GM23338 (cell line): ENCODE measurements around the gene CARHSP1. TPM values are rescaled to one million over a fixed set of nuclear protein-coding genes. Genes with fewer than 3 reads are reported as not detected.

Source experiments
- ATAC-seq: fragments of 200-7000 bp; cut with Tn5 transposase; 3 replicates; pipeline ENCODE4 v1.9.1; 2020
- DNase-seq: peaks from one replicate; pipeline ENCODE4 v3.0.0-alpha.2; 2015; ENCODE audit warnings: low spot score
- H2AFZ ChIP-seq: fragments of 200-600 bp; sonication (generic); 2 replicates; pipeline ENCODE4 v1.8.0; 2016; ENCODE audit warnings: antibody characterized with exemption, mild to moderate bottlenecking, moderate library complexity
- H3F3A ChIP-seq: fragments of 200-600 bp; sonication (generic); replicated peaks from 2 replicates; pipeline ENCODE4 v1.8.0; 2017; ENCODE audit warnings: antibody characterized with exemption, mixed run types, low read depth
- H3K27ac ChIP-seq: fragments of 200-600 bp; sonication (generic); 2 replicates; pipeline ENCODE4 v1.6.1; 2016; ENCODE audit warnings: low read depth
- H3K27me3 ChIP-seq: fragments of 200-600 bp; sonication (generic); 2 replicates; pipeline ENCODE4 v1.8.0; 2016; ENCODE audit warnings: mild to moderate bottlenecking, mixed run types, moderate library complexity; ENCODE audit not compliant: insufficient read depth
- H3K36me3 ChIP-seq: fragments of 200-600 bp; sonication (generic); 2 replicates; pipeline ENCODE4 v1.8.0; 2016; ENCODE audit warnings: mild to moderate bottlenecking; ENCODE audit not compliant: insufficient read depth
- H3K4me1 ChIP-seq: fragments of 200-600 bp; sonication (generic); 2 replicates; pipeline ENCODE4 v1.8.0; 2016; ENCODE audit warnings: mild to moderate bottlenecking, moderate library complexity; ENCODE audit not compliant: insufficient read depth
- H3K4me2 ChIP-seq: fragments of 200-600 bp; sonication (generic); 2 replicates; pipeline ENCODE4 v1.7.1; 2017; ENCODE audit warnings: mixed run types
- H3K4me3 ChIP-seq: fragments of 200-600 bp; sonication (generic); 2 replicates; pipeline ENCODE4 v1.6.1; 2016; ENCODE audit warnings: mixed run types
- H3K79me2 ChIP-seq: fragments of 200-600 bp; sonication (generic); replicated peaks from 2 replicates; pipeline ENCODE4 v1.8.0; 2017; ENCODE audit warnings: mild to moderate bottlenecking; ENCODE audit not compliant: insufficient read depth
- H3K9me2 ChIP-seq: fragments of 200-600 bp; sonication (generic); 2 replicates; pipeline ENCODE4 v1.8.0; 2017; ENCODE audit not compliant: insufficient read depth
- H4K20me1 ChIP-seq: fragments of 200-600 bp; sonication (generic); replicated peaks from 2 replicates; pipeline ENCODE4 v1.8.0; 2017; ENCODE audit warnings: mild to moderate bottlenecking; ENCODE audit not compliant: insufficient read depth
- H3K27ac Mint-ChIP-seq: 2 replicates; pipeline ENCODE4 v1.8.0; 2020; ENCODE audit warnings: inconsistent platforms, mild to moderate bottlenecking, moderate library complexity, mixed read lengths
- H3K27me3 Mint-ChIP-seq: 3 replicates; pipeline ENCODE4 v1.8.0; 2022; ENCODE audit warnings: low read depth, mild to moderate bottlenecking, moderate library complexity, mixed read lengths, inconsistent platforms; ENCODE audit not compliant: insufficient read depth, poor library complexity
- H3K36me3 Mint-ChIP-seq: 3 replicates; pipeline ENCODE4 v1.8.0; 2021; ENCODE audit warnings: low read depth, mild to moderate bottlenecking, inconsistent platforms, moderate library complexity, mixed read lengths
- H3K4me1 Mint-ChIP-seq: 3 replicates; pipeline ENCODE4 v1.8.0; 2020; ENCODE audit warnings: mild to moderate bottlenecking, inconsistent platforms, mixed read lengths
- H3K4me3 Mint-ChIP-seq: 3 replicates; pipeline ENCODE4 v1.8.0; 2021; ENCODE audit warnings: moderate library complexity, mild to moderate bottlenecking, inconsistent platforms, mixed read lengths
- H3K9me3 Mint-ChIP-seq: 3 replicates; pipeline ENCODE4 v1.8.0; 2020; ENCODE audit warnings: moderate library complexity, mild to moderate bottlenecking, inconsistent platforms, mixed read lengths
- CREB1 ChIP-seq: fragments of 250-450 bp; sonication (Bioruptor Pico); IDR thresholded peaks from 2 replicates; pipeline ENCODE4 v1.5.0; 2020; ENCODE audit warnings: low read depth, mild to moderate bottlenecking, moderate library complexity
- CTCF ChIP-seq, 2 experiments: fragments of 200-600 bp in 1 of 2; sonication (generic) in 1 of 2; conservative IDR thresholded peaks; 2 replicates each; pipeline versions ENCODE4 v1.5.1 to v1.6.1; 2016 to 2017; ENCODE audit warnings: antibody characterized with exemption in 2 of 2, low read depth in 2 of 2, mild to moderate bottlenecking in 2 of 2, moderate library complexity in 1 of 2
- EZH2 ChIP-seq: fragments of 200-600 bp; sonication (generic); IDR thresholded peaks from one replicate; pipeline ENCODE4 v1.8.0; 2017; ENCODE audit warnings: antibody characterized with exemption, mild to moderate bottlenecking, low read depth; ENCODE audit not compliant: unreplicated experiment
- EZH2phosphoT487 ChIP-seq: fragments of 200-600 bp; sonication (generic); IDR thresholded peaks from one replicate; pipeline ENCODE4 v1.8.1; 2018; ENCODE audit warnings: antibody characterized with exemption; ENCODE audit not compliant: unreplicated experiment
- JUNB ChIP-seq: IDR thresholded peaks from one replicate; pipeline ENCODE4 v1.6.1; 2016; ENCODE audit warnings: antibody characterized with exemption; ENCODE audit not compliant: unreplicated experiment
- NANOG ChIP-seq: IDR thresholded peaks from 2 replicates; pipeline ENCODE4 v1.6.1; 2016; ENCODE audit warnings: antibody characterized with exemption, borderline replicate concordance
- POLR2AphosphoS5 ChIP-seq: IDR thresholded peaks from 2 replicates; pipeline ENCODE4 v1.6.1; 2016; ENCODE audit warnings: antibody characterized with exemption, low read depth
- STAT1 ChIP-seq: IDR thresholded peaks from one replicate; pipeline ENCODE4 v1.6.1; 2016; ENCODE audit warnings: antibody characterized with exemption; ENCODE audit not compliant: unreplicated experiment
- ZNF114 ChIP-seq: fragments of 250-450 bp; sonication (Bioruptor Pico); IDR thresholded peaks from 2 replicates; pipeline ENCODE4 v1.5.0; 2020; ENCODE audit warnings: mild to moderate bottlenecking, moderate library complexity
- ZNF331 ChIP-seq: fragments of 250-450 bp; sonication (Bioruptor Pico); IDR thresholded peaks from 2 replicates; pipeline ENCODE4 v1.5.0; 2020; ENCODE audit warnings: low read depth, mild to moderate bottlenecking, moderate library complexity
- polyA plus RNA-seq: library from polyadenylated mRNA; unstranded; fragments of >200 nt; fragmentation: Nextera tagmentation; extraction: Ambion mirVana; gene quantifications from 2 replicates; pipeline ENCODE4 v1.2.1, GENCODE V29; 2016
- total RNA-seq: library from RNA; depleted of rRNA; stranded (reverse); fragments of >200 nt; shearing (Covaris generic); gene quantifications from 2 replicates; pipeline ENCODE4 v1.2.3, GENCODE V29; 2014
- TF ChIP-seq, protein P1 (sequence below): fragments of 250-450 bp; sonication (Bioruptor Pico); IDR thresholded peaks from 2 replicates; pipeline ENCODE4 v1.5.0; 2020; ENCODE audit warnings: mild to moderate bottlenecking, moderate library complexity
- TF ChIP-seq, protein P2 (sequence below): IDR thresholded peaks from one replicate; pipeline ENCODE4 v1.6.1; 2018; ENCODE audit warnings: antibody characterized with exemption; ENCODE audit not compliant: unreplicated experiment
- TF ChIP-seq, protein P3 (sequence below): IDR thresholded peaks from 2 replicates; pipeline ENCODE4 v1.6.1; 2016; ENCODE audit warnings: antibody characterized with exemption

CARHSP1 gene
- total and polyA plus RNA-seq, 2 experiments from 2014 or later = 286 to 339 TPM

DNA sequence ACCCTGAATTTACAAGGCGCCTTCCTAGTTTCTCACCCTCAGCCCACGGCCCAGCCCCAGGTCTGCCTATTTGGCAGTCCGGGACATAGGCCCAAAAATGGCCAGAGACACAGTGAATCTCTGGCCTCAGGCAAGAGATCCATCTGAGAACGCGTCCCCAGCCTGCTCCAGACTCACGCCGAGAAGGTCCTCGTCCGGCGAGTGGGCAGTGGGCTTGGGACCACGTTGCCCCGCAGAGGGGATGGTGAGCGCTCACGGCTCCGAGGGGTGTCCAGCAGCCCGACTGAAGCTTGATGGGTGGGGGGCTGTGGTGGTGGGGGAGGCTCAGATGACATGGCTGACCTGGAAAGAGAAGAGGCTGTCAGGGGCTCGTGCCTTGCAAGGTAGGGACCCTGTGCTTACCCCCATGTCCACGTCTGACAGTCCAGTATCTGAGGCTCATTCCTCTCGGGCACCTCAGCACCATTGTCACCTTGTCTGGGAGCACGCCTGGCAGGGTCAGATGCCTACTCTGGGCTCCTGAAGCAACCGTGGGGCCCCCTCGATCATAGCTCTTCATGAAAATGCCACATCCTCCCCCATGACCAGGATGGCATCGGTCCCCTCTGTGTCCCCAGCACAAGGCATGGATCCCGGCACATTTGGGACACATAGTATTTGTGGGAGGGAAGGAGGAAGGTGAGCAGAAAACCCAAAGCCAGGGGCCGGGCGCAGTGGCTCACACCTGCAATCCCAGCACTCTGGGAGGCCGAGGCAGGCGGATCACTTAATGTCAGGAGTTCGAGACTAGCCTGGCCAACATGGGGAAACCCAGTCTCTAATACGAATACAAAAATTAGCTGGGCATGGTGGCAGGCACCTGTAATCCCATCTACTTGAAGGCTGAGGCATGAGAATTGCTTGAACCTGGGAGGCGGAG is 9.6 kb downstream of the CARHSP1 start:
- H2AFZ ChIP-seq = no peak overlapping the region
- DNase-seq = no peak

More for the DNA sequence above, 9.6 kb downstream of the CARHSP1 start:
- peaks cover 67% of the 10 kb centered on the region for H3K79me2 ChIP-seq
- no peak overlapping the region for H3K4me3 ChIP-seq
- H3K36me3 ChIP-seq = peaks cover 19% of the 10 kb centered on the region
- H3K9me2 ChIP-seq = no peaks in the 10 kb centered on the region
- H3K27ac ChIP-seq = peak overlapping the region; percentile 50; the same call in 1 of the 2 replicates
- no peak overlapping the region for H3K4me2 ChIP-seq
- no peak overlapping the region for H3K4me3 Mint-ChIP-seq
- no peak for TF ChIP-seq EZH2
- TF ChIP-seq CREB1 (CRISPR knock-in tag) = no peak
- TF ChIP-seq EZH2phosphoT487 = no peak
- TF ChIP-seq STAT1 = no peak
- TF ChIP-seq, protein P1, sequence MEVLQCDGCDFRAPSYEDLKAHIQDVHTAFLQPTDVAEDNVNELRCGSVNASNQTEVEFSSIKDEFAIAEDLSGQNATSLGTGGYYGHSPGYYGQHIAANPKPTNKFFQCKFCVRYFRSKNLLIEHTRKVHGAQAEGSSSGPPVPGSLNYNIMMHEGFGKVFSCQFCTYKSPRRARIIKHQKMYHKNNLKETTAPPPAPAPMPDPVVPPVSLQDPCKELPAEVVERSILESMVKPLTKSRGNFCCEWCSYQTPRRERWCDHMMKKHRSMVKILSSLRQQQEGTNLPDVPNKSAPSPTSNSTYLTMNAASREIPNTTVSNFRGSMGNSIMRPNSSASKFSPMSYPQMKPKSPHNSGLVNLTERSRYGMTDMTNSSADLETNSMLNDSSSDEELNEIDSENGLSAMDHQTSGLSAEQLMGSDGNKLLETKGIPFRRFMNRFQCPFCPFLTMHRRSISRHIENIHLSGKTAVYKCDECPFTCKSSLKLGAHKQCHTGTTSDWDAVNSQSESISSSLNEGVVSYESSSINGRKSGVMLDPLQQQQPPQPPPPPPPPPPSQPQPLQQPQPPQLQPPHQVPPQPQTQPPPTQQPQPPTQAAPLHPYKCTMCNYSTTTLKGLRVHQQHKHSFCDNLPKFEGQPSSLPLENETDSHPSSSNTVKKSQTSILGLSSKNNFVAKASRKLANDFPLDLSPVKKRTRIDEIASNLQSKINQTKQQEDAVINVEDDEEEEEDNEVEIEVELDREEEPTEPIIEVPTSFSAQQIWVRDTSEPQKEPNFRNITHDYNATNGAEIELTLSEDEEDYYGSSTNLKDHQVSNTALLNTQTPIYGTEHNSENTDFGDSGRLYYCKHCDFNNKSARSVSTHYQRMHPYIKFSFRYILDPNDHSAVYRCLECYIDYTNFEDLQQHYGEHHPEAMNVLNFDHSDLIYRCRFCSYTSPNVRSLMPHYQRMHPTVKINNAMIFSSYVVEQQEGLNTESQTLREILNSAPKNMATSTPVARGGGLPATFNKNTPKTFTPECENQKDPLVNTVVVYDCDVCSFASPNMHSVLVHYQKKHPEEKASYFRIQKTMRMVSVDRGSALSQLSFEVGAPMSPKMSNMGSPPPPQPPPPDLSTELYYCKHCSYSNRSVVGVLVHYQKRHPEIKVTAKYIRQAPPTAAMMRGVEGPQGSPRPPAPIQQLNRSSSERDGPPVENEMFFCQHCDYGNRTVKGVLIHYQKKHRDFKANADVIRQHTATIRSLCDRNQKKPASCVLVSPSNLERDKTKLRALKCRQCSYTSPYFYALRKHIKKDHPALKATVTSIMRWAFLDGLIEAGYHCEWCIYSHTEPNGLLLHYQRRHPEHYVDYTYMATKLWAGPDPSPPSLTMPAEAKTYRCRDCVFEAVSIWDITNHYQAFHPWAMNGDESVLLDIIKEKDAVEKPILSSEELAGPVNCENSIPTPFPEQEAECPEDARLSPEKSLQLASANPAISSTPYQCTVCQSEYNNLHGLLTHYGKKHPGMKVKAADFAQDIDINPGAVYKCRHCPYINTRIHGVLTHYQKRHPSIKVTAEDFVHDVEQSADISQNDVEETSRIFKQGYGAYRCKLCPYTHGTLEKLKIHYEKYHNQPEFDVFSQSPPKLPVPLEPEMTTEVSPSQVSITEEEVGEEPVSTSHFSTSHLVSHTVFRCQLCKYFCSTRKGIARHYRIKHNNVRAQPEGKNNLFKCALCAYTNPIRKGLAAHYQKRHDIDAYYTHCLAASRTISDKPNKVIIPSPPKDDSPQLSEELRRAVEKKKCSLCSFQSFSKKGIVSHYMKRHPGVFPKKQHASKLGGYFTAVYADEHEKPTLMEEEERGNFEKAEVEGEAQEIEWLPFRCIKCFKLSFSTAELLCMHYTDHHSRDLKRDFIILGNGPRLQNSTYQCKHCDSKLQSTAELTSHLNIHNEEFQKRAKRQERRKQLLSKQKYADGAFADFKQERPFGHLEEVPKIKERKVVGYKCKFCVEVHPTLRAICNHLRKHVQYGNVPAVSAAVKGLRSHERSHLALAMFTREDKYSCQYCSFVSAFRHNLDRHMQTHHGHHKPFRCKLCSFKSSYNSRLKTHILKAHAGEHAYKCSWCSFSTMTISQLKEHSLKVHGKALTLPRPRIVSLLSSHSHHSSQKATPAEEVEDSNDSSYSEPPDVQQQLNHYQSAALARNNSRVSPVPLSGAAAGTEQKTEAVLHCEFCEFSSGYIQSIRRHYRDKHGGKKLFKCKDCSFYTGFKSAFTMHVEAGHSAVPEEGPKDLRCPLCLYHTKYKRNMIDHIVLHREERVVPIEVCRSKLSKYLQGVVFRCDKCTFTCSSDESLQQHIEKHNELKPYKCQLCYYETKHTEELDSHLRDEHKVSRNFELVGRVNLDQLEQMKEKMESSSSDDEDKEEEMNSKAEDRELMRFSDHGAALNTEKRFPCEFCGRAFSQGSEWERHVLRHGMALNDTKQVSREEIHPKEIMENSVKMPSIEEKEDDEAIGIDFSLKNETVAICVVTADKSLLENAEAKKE (CRISPR knock-in tag) = no peak
- no peak for TF ChIP-seq NANOG
- no peak for TF ChIP-seq ZNF331 (CRISPR knock-in tag)
- TF ChIP-seq, protein P2, sequence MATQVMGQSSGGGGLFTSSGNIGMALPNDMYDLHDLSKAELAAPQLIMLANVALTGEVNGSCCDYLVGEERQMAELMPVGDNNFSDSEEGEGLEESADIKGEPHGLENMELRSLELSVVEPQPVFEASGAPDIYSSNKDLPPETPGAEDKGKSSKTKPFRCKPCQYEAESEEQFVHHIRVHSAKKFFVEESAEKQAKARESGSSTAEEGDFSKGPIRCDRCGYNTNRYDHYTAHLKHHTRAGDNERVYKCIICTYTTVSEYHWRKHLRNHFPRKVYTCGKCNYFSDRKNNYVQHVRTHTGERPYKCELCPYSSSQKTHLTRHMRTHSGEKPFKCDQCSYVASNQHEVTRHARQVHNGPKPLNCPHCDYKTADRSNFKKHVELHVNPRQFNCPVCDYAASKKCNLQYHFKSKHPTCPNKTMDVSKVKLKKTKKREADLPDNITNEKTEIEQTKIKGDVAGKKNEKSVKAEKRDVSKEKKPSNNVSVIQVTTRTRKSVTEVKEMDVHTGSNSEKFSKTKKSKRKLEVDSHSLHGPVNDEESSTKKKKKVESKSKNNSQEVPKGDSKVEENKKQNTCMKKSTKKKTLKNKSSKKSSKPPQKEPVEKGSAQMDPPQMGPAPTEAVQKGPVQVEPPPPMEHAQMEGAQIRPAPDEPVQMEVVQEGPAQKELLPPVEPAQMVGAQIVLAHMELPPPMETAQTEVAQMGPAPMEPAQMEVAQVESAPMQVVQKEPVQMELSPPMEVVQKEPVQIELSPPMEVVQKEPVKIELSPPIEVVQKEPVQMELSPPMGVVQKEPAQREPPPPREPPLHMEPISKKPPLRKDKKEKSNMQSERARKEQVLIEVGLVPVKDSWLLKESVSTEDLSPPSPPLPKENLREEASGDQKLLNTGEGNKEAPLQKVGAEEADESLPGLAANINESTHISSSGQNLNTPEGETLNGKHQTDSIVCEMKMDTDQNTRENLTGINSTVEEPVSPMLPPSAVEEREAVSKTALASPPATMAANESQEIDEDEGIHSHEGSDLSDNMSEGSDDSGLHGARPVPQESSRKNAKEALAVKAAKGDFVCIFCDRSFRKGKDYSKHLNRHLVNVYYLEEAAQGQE = no peak
- TF ChIP-seq, protein P3, sequence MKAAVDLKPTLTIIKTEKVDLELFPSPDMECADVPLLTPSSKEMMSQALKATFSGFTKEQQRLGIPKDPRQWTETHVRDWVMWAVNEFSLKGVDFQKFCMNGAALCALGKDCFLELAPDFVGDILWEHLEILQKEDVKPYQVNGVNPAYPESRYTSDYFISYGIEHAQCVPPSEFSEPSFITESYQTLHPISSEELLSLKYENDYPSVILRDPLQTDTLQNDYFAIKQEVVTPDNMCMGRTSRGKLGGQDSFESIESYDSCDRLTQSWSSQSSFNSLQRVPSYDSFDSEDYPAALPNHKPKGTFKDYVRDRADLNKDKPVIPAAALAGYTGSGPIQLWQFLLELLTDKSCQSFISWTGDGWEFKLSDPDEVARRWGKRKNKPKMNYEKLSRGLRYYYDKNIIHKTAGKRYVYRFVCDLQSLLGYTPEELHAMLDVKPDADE = no peak
- TF ChIP-seq CTCF (conservative IDR thresholded peaks at IDR 0.05; ENCODE audit: low read depth in 2 of 2) = no peak
- no peak for TF ChIP-seq ZNF114 (CRISPR knock-in tag)
- no peak for TF ChIP-seq JUNB
- no peak; the same call in 1 of the 2 replicates for TF ChIP-seq POLR2AphosphoS5
- peaks cover 36% of the 10 kb centered on the region for H3F3A ChIP-seq
- peaks cover 30% of the 10 kb centered on the region for H3K4me1 ChIP-seq
- H3K27ac Mint-ChIP-seq = peak overlapping the region; percentile 78
- peaks cover 64% of the 10 kb centered on the region for H4K20me1 ChIP-seq
- H3K27me3 ChIP-seq = no peaks in the 10 kb centered on the region
- ATAC-seq = no peak
- peaks cover 81% of the 10 kb centered on the region for H3K36me3 Mint-ChIP-seq
- peaks cover 54% of the 10 kb centered on the region for H3K4me1 Mint-ChIP-seq
- H3K9me3 Mint-ChIP-seq = no peaks in the 10 kb centered on the region
- peaks cover 29% of the 10 kb centered on the region for H3K27me3 Mint-ChIP-seq
